HEK293 (cell line): ENCODE measurements around the gene RBFOX1.

Source experiments
- CTCF ChIA-PET: fragments of 350-600 bp; formaldehyde crosslinking; extraction: SDS; loops from one replicate; lab custom pipeline; 2021; ENCODE audit warnings: antibody characterized with exemption; lab: Yijun Ruan, JAX
- POLR2A ChIA-PET: fragments of 300-600 bp; formaldehyde crosslinking; extraction: SDS; loops from one replicate; lab custom pipeline; 2020; ENCODE audit warnings: antibody characterized with exemption, inconsistent platforms; lab: Yijun Ruan, JAX
- H3K27ac ChIP-seq: fragments of 200-500 bp; sonication (Bioruptor generic); 2 replicates; pipeline ENCODE4 v1.5.1; 2014; ENCODE audit warnings: low read depth, low read length, control low read depth, inconsistent platforms; ENCODE audit errors: extremely low read depth
- H3K36me3 ChIP-seq, 2 experiments: fragments of 200-500 bp in 1 of 2; sonication (Bioruptor generic) in 1 of 2; 1 replicate in 1 of 2; 2 replicates in 1 of 2; pipeline ENCODE4 v1.5.1; 2014 to 2017; ENCODE audit warnings: inconsistent platforms in 2 of 2, low read length in 2 of 2; ENCODE audit not compliant: control insufficient read depth in 2 of 2, insufficient read depth in 1 of 2
- H3K4me1 ChIP-seq: fragments of 200-500 bp; sonication (Bioruptor generic); 2 replicates; pipeline ENCODE4 v1.5.1; 2014; ENCODE audit warnings: mild to moderate bottlenecking, low read length, inconsistent platforms; ENCODE audit not compliant: control insufficient read depth, insufficient read depth
- H3K4me3 ChIP-seq: 2 replicates; pipeline ENCODE4 v1.5.1; 2011; ENCODE audit warnings: low read depth, mild to moderate bottlenecking, control low read depth, low read length, moderate library complexity
- H3K9me3 ChIP-seq: fragments of 200-500 bp; sonication (Bioruptor generic); 2 replicates; pipeline ENCODE4 v1.5.1; 2014; ENCODE audit warnings: low read depth, low read length, inconsistent platforms; ENCODE audit not compliant: control insufficient read depth, insufficient read depth
- EGR2 ChIP-seq: fragments of 450-650 bp; formaldehyde crosslinking; IDR thresholded peaks from 2 replicates; pipeline ENCODE4 v1.5.1; 2016; ENCODE audit warnings: low read depth, missing biosample characterization, missing genetic modification characterization
- KLF16 ChIP-seq: fragments of 450-650 bp; formaldehyde crosslinking; IDR thresholded peaks from 2 replicates; pipeline ENCODE4 v1.5.1; 2017; ENCODE audit warnings: missing biosample characterization, missing genetic modification characterization
- OVOL3 ChIP-seq: fragments of 450-650 bp; formaldehyde crosslinking; IDR thresholded peaks from 2 replicates; pipeline ENCODE4 v1.5.1; 2016; ENCODE audit warnings: missing biosample characterization, missing genetic modification characterization
- PRDM4 ChIP-seq: fragments of 450-650 bp; formaldehyde crosslinking; IDR thresholded peaks from 2 replicates; pipeline ENCODE4 v1.5.1; 2017; ENCODE audit warnings: missing biosample characterization, missing genetic modification characterization
- REPIN1 ChIP-seq: fragments of 450-650 bp; formaldehyde crosslinking; IDR thresholded peaks from 2 replicates; pipeline ENCODE4 v1.5.1; 2017; ENCODE audit warnings: missing biosample characterization, missing genetic modification characterization, low read depth
- SP2 ChIP-seq: fragments of 450-650 bp; formaldehyde crosslinking; IDR thresholded peaks from 2 replicates; pipeline ENCODE4 v1.5.1; 2016; ENCODE audit warnings: missing biosample characterization, missing genetic modification characterization
- ZBTB17 ChIP-seq: fragments of 450-650 bp; formaldehyde crosslinking; IDR thresholded peaks from 2 replicates; pipeline ENCODE4 v1.5.1; 2016; ENCODE audit warnings: missing biosample characterization, missing genetic modification characterization
- ZEB2 ChIP-seq: fragments of 450-650 bp; formaldehyde crosslinking; IDR thresholded peaks from 2 replicates; pipeline ENCODE4 v1.5.1; 2016; ENCODE audit warnings: missing biosample characterization, missing genetic modification characterization
- ZFHX2 ChIP-seq: fragments of 450-650 bp; formaldehyde crosslinking; conservative IDR thresholded peaks from 2 replicates; pipeline ENCODE4 v1.5.1; 2016; ENCODE audit warnings: missing biosample characterization, missing genetic modification characterization
- ZFP37 ChIP-seq: fragments of 450-650 bp; formaldehyde crosslinking; IDR thresholded peaks from 2 replicates; pipeline ENCODE4 v1.5.1; 2016; ENCODE audit warnings: missing biosample characterization, missing genetic modification characterization
- ZIC2 ChIP-seq: fragments of 450-650 bp; formaldehyde crosslinking; IDR thresholded peaks from 2 replicates; pipeline ENCODE4 v1.5.1; 2016; ENCODE audit warnings: missing biosample characterization, missing genetic modification characterization
- ZNF133 ChIP-seq: fragments of 450-650 bp; formaldehyde crosslinking; IDR thresholded peaks from 2 replicates; pipeline ENCODE4 v1.5.1; 2016; ENCODE audit warnings: missing biosample characterization, missing genetic modification characterization
- ZNF157 ChIP-seq: fragments of 450-650 bp; formaldehyde crosslinking; IDR thresholded peaks from 2 replicates; pipeline ENCODE4 v1.5.1; 2016; ENCODE audit warnings: missing biosample characterization, missing genetic modification characterization
- ZNF174 ChIP-seq: fragments of 450-650 bp; formaldehyde crosslinking; IDR thresholded peaks from 2 replicates; pipeline ENCODE4 v1.5.0; 2017; ENCODE audit warnings: missing biosample characterization, mild to moderate bottlenecking, missing genetic modification characterization
- ZNF184 ChIP-seq: fragments of 450-650 bp; IDR thresholded peaks from 2 replicates; pipeline ENCODE4 v1.5.1; 2018; ENCODE audit warnings: missing biosample characterization, mild to moderate bottlenecking, missing genetic modification characterization
- ZNF221 ChIP-seq: fragments of 450-650 bp; formaldehyde crosslinking; IDR thresholded peaks from 2 replicates; pipeline ENCODE4 v1.5.1; 2017; ENCODE audit warnings: missing biosample characterization, missing genetic modification characterization, borderline replicate concordance
- ZNF24 ChIP-seq: fragments of 450-650 bp; formaldehyde crosslinking; IDR thresholded peaks from 2 replicates; pipeline ENCODE4 v1.5.1; 2016; ENCODE audit warnings: missing biosample characterization, missing genetic modification characterization
- ZNF48 ChIP-seq: fragments of 450-650 bp; formaldehyde crosslinking; IDR thresholded peaks from 2 replicates; pipeline ENCODE4 v1.5.1; 2016; ENCODE audit warnings: missing biosample characterization, missing genetic modification characterization
- ZNF521 ChIP-seq: fragments of 450-650 bp; formaldehyde crosslinking; IDR thresholded peaks from 2 replicates; pipeline ENCODE4 v1.5.1; 2017; ENCODE audit warnings: missing biosample characterization, mild to moderate bottlenecking, missing genetic modification characterization
- ZNF530 ChIP-seq: fragments of 450-650 bp; formaldehyde crosslinking; IDR thresholded peaks from 2 replicates; pipeline ENCODE4 v1.5.1; 2016; ENCODE audit warnings: low read depth, missing biosample characterization, missing genetic modification characterization
- ZNF558 ChIP-seq: fragments of 450-650 bp; formaldehyde crosslinking; IDR thresholded peaks from 2 replicates; pipeline ENCODE4 v1.5.1; 2016; ENCODE audit warnings: missing biosample characterization, missing genetic modification characterization
- ZNF621 ChIP-seq: fragments of 450-650 bp; formaldehyde crosslinking; IDR thresholded peaks from 2 replicates; pipeline ENCODE4 v1.5.1; 2017; ENCODE audit warnings: missing biosample characterization, missing genetic modification characterization
- ZNF658 ChIP-seq: fragments of 450-650 bp; formaldehyde crosslinking; IDR thresholded peaks from 2 replicates; pipeline ENCODE4; 2016; ENCODE audit warnings: missing biosample characterization, missing genetic modification characterization
- ZSCAN23 ChIP-seq: fragments of 450-650 bp; formaldehyde crosslinking; IDR thresholded peaks from 2 replicates; pipeline ENCODE4 v1.5.1; 2016; ENCODE audit warnings: missing biosample characterization, missing genetic modification characterization
- ZSCAN30 ChIP-seq: fragments of 450-650 bp; IDR thresholded peaks from 2 replicates; pipeline ENCODE4 v1.5.1; 2018; ENCODE audit warnings: missing biosample characterization, mild to moderate bottlenecking, missing genetic modification characterization, moderate library complexity
- ZXDB ChIP-seq: fragments of 450-650 bp; formaldehyde crosslinking; IDR thresholded peaks from 2 replicates; pipeline ENCODE4 v1.5.1; 2016; ENCODE audit warnings: missing biosample characterization, missing genetic modification characterization
- TF ChIP-seq, protein P1 (sequence below): IDR thresholded peaks from 2 replicates; pipeline ENCODE4 v1.6.1; 2011; ENCODE audit warnings: mild to moderate bottlenecking, low read depth, low read length, borderline replicate concordance

RBFOX1 gene

GRCh38 chr16:7380441-7380840, 47.8 kb downstream of the RBFOX1 start:
- ChIA-PET POLR2A (no interaction called here), CTCF (no interaction called here)
- H3K27ac ChIP-seq, result no peak overlapping the region
- no peaks in the 10 kb centered on the region for H3K36me3 ChIP-seq
- no peak for TF ChIP-seq ZNF24 (tag by site-specific recombination)
- TF ChIP-seq ZNF658 (tag by site-specific recombination), result no peak
- no peak for TF ChIP-seq ZEB2 (tag by site-specific recombination)
- no peak for TF ChIP-seq ZNF48 (tag by site-specific recombination)
- no peak for TF ChIP-seq OVOL3 (tag by site-specific recombination)
- no peak for TF ChIP-seq EGR2 (tag by site-specific recombination)
- TF ChIP-seq, protein P1, sequence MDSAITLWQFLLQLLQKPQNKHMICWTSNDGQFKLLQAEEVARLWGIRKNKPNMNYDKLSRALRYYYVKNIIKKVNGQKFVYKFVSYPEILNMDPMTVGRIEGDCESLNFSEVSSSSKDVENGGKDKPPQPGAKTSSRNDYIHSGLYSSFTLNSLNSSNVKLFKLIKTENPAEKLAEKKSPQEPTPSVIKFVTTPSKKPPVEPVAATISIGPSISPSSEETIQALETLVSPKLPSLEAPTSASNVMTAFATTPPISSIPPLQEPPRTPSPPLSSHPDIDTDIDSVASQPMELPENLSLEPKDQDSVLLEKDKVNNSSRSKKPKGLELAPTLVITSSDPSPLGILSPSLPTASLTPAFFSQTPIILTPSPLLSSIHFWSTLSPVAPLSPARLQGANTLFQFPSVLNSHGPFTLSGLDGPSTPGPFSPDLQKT, result no peak
- TF ChIP-seq ZFHX2 (tag by site-specific recombination), result no peak
- no peak for TF ChIP-seq ZNF521 (tag by site-specific recombination)
- no peak for TF ChIP-seq ZNF174 (tag by site-specific recombination)
- no peak for TF ChIP-seq PRDM4 (tag by site-specific recombination)
- TF ChIP-seq ZFP37, result no peak
- no peak for TF ChIP-seq ZSCAN23 (tag by site-specific recombination)
- H3K4me1 ChIP-seq, result no peaks in the 10 kb centered on the region
- no peaks in the 10 kb centered on the region for H3K9me3 ChIP-seq
- H3K4me3 ChIP-seq, result no peak overlapping the region

- H3K36me3 ChIP-seq, result no peaks in the 10 kb centered on the region
- no peaks in the 10 kb centered on the region for H3K4me1 ChIP-seq
- no peak overlapping the region for H3K4me3 ChIP-seq
- no peaks in the 10 kb centered on the region for H3K9me3 ChIP-seq
- H3K27ac ChIP-seq, result no peak overlapping the region
- ChIA-PET POLR2A (no interaction called here), CTCF (no interaction called here)
- no peak for TF ChIP-seq ZNF530 (tag by site-specific recombination)
- no peak for TF ChIP-seq ZNF558 (tag by site-specific recombination)
- no peak for TF ChIP-seq ZNF184 (tag by site-specific recombination)
- no peak for TF ChIP-seq ZNF621 (tag by site-specific recombination)
- no peak for TF ChIP-seq REPIN1 (tag by site-specific recombination)
- TF ChIP-seq ZNF133 (tag by site-specific recombination), result no peak
- no peak for TF ChIP-seq ZIC2
- TF ChIP-seq ZNF157 (tag by site-specific recombination), result no peak
- no peak for TF ChIP-seq KLF16 (tag by site-specific recombination)
- TF ChIP-seq SP2, result no peak
- no peak for TF ChIP-seq ZXDB (tag by site-specific recombination)
- TF ChIP-seq ZSCAN30 (tag by site-specific recombination), result no peak
- no peak for TF ChIP-seq ZBTB17 (tag by site-specific recombination)
- no peak for TF ChIP-seq ZNF221 (tag by site-specific recombination)
Observed at GRCh38 chr16:7380911-7381310, 48.3 kb downstream of the RBFOX1 start.
